Body of pancreas (tissue), 4 donors: ENCODE results near the gene SLC9A9.

Experiments
- POLR2A ChIP-seq, 3 donors: fragments of 450-650 bp; IDR thresholded peaks; one replicate each; pipeline ENCODE4 v1.6.1; 2016; ENCODE audit warnings: antibody characterized with exemption in 3 of 3, mild to moderate bottlenecking in 2 of 3
- TF ChIP-seq, protein P1 (sequence below), 7 experiments: fragments of 450-650 bp in 4 of 7; fragments of 200-600 bp in 3 of 7; sonication (generic) in 3 of 7; IDR thresholded peaks; one replicate each; pipeline ENCODE4 v1.5.1; 2016 to 2019; ENCODE audit warnings: antibody characterized with exemption in 7 of 7

DNA sequence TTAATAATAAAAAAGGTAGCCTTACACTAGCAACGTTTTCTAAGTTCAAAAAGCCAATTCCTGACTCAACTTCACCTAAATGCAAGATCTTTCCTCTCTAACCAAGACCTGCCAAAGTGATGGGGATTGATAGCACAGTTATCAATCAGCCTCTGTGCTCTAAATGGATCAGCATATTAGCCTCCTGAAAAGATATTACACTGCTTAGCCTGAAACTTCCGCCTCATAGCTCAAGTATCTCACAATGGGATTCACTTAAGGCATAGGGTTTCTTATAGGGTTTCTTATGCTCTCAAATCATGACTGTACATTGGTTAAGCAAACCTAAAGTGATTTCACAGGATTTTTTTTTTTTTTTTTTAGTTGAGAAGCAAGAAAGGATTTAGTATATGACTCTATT is 436 bp upstream of the SLC9A9 start:
- TF ChIP-seq POLR2A (IDR thresholded peaks at IDR 0.05) = no peak
- TF ChIP-seq, protein P1, sequence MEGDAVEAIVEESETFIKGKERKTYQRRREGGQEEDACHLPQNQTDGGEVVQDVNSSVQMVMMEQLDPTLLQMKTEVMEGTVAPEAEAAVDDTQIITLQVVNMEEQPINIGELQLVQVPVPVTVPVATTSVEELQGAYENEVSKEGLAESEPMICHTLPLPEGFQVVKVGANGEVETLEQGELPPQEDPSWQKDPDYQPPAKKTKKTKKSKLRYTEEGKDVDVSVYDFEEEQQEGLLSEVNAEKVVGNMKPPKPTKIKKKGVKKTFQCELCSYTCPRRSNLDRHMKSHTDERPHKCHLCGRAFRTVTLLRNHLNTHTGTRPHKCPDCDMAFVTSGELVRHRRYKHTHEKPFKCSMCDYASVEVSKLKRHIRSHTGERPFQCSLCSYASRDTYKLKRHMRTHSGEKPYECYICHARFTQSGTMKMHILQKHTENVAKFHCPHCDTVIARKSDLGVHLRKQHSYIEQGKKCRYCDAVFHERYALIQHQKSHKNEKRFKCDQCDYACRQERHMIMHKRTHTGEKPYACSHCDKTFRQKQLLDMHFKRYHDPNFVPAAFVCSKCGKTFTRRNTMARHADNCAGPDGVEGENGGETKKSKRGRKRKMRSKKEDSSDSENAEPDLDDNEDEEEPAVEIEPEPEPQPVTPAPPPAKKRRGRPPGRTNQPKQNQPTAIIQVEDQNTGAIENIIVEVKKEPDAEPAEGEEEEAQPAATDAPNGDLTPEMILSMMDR (IDR thresholded peaks at IDR 0.05) = no peak
